GM21381 (cell line): Measurements from ENCODE around the gene NFIL3.

Source experiments
- ATAC-seq: cut with Tn5 transposase; IDR thresholded peaks from one replicate; pipeline ENCODE4 v1.9.1; 2021; ENCODE audit warnings: mild to moderate bottlenecking, moderate library complexity; ENCODE audit not compliant: unreplicated experiment

The NFIL3 gene

DNA sequence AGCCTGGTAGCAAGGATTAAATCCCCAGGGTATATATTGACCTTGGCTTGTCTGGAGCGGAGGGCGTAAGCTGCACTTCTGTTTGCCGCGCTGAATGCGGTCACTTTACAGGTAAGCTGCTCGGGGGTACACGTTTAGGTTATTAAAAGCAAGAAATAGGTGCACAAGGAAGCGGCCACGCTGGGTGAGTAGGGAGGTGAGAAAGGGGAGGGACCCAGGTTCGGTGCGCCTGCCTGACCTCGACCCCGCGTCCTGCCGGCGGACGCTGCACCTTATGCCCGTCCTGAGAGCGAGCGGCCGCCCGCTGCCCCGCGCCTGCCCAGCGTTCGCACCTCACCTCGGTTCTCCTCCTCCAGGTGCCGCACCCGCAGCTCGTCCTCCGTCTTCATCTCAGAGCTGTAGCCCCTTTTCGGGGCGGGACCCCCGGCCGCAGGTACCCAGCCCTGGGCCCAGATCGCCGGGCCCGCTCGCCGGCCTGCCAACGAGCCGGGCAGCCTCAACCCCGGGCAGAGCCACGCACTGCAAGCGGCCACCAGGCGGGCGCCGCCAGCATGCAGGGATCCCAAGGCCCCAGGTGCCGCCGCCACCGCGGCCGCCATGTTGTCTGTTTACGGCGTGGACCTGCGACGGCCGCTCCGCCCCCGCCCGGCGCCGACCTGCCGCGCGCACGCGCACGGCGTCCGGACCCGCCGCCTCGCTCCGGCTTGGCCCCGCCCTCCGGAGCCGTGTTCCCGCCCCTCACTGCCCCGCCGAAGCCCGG lies 62.2 kb downstream of the NFIL3 start, which contains the start of gene AUH:
TSS of gene AUH (minus strand) at position 628 of the 760 bp plus-strand sequence. CDS start at position 599, 29 bp downstream.
- peak; percentile 86 for ATAC-seq

GRCh38 chr9:91360551-91361290 lies 62.9 kb downstream of the NFIL3 start:
- ATAC-seq = no peak

DNA sequence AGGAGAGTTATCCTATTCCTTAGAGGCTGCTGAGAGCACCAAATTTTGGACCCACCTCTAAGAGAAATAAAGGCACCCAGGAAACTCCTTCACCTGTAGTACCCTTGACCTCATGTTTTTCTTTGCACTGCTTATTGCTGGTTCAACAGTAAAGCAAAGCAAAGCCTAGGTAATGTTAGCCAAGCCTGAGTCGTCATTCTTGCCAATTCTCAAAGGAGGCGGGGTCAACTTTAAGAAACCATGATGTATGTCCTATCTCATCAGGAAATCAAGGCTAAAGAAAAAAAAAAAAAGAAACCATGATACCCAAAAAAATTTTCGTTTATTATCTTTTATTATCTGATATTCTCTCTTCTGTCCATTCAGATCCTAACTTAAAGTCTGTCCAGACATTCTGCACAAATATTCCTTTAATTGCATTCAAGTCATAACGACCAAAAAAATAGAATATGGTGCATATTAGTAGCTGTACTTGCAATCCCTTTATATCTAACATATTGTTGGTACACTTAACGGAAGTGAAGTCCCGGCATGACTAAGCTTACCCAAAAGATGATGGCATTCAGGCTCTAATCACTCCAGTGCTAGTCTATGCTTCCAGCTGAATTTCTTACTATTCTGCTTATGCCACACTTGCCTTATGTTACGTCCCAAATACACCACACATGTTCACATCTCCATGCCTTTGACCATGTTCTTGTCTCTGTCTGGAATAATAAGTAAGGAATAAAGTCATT lies 63.7 kb downstream of the NFIL3 start:
- no peak for ATAC-seq

DNA sequence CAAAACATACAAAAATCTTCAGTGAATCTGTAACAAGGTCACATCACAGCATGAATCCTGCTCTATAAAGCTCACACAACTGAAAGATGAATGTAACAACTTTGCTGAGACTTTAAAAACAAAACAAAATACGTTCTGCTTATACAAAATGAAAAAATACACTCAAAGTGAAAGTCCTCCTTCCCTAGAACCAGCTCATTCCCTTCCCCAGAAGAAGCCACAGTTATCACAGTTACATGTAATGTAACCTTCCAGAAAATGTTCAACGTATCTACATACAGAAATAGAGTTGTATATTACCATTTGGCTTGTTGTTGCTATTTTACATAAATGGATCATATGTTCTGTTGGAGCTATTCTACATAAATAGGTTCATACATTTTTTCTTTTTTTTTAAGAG lies 64.5 kb downstream of the NFIL3 start:
- no peak for ATAC-seq
